OCI-LY1 (cell line): ENCODE measurements around the gene IST1.

Source experiments
- H2AFZ ChIP-seq: fragments of 200-600 bp; sonication (generic), shearing (Covaris generic); 2 replicates; pipeline ENCODE4 v1.6.0; 2014; ENCODE audit warnings: antibody characterized with exemption, mild to moderate bottlenecking, low read length
- H3F3A ChIP-seq: fragments of 200-600 bp; sonication (generic), shearing (Covaris generic); 2 replicates; pipeline ENCODE4 v1.6.0; 2014; ENCODE audit warnings: mild to moderate bottlenecking, antibody characterized with exemption, low read length, moderate library complexity; ENCODE audit not compliant: insufficient read depth
- H3K27ac ChIP-seq: fragments of 200-600 bp; sonication (generic); 2 replicates; pipeline ENCODE4 v1.5.1; 2014; ENCODE audit warnings: low read length, mixed run types, mild to moderate bottlenecking, low read depth; ENCODE audit not compliant: poor library complexity, severe bottlenecking
- H3K27me3 ChIP-seq: fragments of 200-600 bp; sonication (generic); 2 replicates; pipeline ENCODE4 v1.6.0; 2014; ENCODE audit warnings: antibody characterized with exemption, mild to moderate bottlenecking, low read length, moderate library complexity; ENCODE audit not compliant: insufficient read depth
- H3K36me3 ChIP-seq: fragments of 200-600 bp; sonication (generic); 2 replicates; pipeline ENCODE4 v1.6.1; 2014; ENCODE audit warnings: mild to moderate bottlenecking, antibody characterized with exemption, low read length, moderate library complexity, mixed read lengths; ENCODE audit not compliant: insufficient read depth
- H3K4me1 ChIP-seq: fragments of 200-600 bp; sonication (generic); 2 replicates; pipeline ENCODE4 v1.5.1; 2014; ENCODE audit warnings: mild to moderate bottlenecking, low read length, moderate library complexity; ENCODE audit not compliant: insufficient read depth, severe bottlenecking
- H3K4me2 ChIP-seq: fragments of 200-600 bp; sonication (generic), shearing (Covaris generic); 2 replicates; pipeline ENCODE4 v1.6.1; 2014; ENCODE audit warnings: low read length
- H3K4me3 ChIP-seq: fragments of 200-600 bp; sonication (generic); 2 replicates; pipeline ENCODE4 v1.5.1; 2014; ENCODE audit warnings: low read length, low read depth, mild to moderate bottlenecking, mixed read lengths; ENCODE audit not compliant: poor library complexity, severe bottlenecking
- H3K79me2 ChIP-seq: fragments of 200-600 bp; shearing (Covaris generic); 2 replicates; pipeline ENCODE4 v1.6.1; 2016; ENCODE audit warnings: mixed run types, low read length, mixed read lengths; ENCODE audit not compliant: insufficient read depth
- H3K9ac ChIP-seq: fragments of 200-600 bp; sonication (generic), shearing (Covaris generic); 2 replicates; pipeline ENCODE4 v1.6.1; 2014; ENCODE audit warnings: mild to moderate bottlenecking, low read length, mixed read lengths
- H3K9me2 ChIP-seq: fragments of 200-600 bp; sonication (generic), shearing (Covaris generic); 2 replicates; pipeline ENCODE4 v1.6.1; 2014; ENCODE audit warnings: low read depth, mild to moderate bottlenecking, low read length, mixed read lengths
- H3K9me3 ChIP-seq: fragments of 200-600 bp; shearing (Covaris generic); 2 replicates; pipeline ENCODE4 v1.6.1; 2014; ENCODE audit warnings: low read length, mixed read lengths
- H4K20me1 ChIP-seq: fragments of 200-600 bp; sonication (generic), shearing (Covaris generic); 2 replicates; pipeline ENCODE4 v1.6.0; 2016; ENCODE audit warnings: mild to moderate bottlenecking, low read length; ENCODE audit not compliant: insufficient read depth
- EZH2 ChIP-seq: fragments of 200-600 bp; sonication (generic), shearing (Covaris generic); IDR thresholded peaks from 2 replicates; pipeline ENCODE4 v1.8.0; 2017; ENCODE audit warnings: borderline replicate concordance, mixed run types, mild to moderate bottlenecking, antibody characterized with exemption, low read length, moderate library complexity, mixed read lengths
- TF ChIP-seq, protein P1 (sequence below): fragments of 200-600 bp; sonication (generic), shearing (Covaris generic); IDR thresholded peaks from 2 replicates; pipeline ENCODE4 v1.5.1; 2017; ENCODE audit warnings: mild to moderate bottlenecking, antibody characterized with exemption, low read length, moderate library complexity, mixed read lengths

Gene IST1

DNA sequence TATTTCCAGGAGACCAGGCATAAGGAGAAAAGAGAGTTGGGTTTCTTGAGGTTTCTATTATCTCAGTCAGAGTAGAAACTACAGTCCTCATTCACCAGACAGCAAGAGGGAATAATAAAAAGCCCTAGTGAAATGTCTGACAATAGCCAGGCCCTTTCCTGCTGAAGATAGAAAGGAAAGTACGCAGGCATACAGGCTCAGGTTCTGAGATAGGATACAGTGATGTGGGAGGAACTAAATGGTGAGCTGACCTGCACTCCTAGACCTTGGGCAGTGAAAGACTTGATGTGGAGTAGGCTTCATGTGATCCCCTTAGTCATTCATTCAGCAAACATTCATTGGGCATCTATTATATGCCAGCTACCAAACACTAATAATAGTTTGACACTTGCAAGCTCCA lies 26.2 kb upstream of the IST1 start:
- no peak for TF ChIP-seq EZH2
- TF ChIP-seq, protein P1, sequence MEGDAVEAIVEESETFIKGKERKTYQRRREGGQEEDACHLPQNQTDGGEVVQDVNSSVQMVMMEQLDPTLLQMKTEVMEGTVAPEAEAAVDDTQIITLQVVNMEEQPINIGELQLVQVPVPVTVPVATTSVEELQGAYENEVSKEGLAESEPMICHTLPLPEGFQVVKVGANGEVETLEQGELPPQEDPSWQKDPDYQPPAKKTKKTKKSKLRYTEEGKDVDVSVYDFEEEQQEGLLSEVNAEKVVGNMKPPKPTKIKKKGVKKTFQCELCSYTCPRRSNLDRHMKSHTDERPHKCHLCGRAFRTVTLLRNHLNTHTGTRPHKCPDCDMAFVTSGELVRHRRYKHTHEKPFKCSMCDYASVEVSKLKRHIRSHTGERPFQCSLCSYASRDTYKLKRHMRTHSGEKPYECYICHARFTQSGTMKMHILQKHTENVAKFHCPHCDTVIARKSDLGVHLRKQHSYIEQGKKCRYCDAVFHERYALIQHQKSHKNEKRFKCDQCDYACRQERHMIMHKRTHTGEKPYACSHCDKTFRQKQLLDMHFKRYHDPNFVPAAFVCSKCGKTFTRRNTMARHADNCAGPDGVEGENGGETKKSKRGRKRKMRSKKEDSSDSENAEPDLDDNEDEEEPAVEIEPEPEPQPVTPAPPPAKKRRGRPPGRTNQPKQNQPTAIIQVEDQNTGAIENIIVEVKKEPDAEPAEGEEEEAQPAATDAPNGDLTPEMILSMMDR, result no peak
- Histone ChIP-seq H3K4me3 (no peak overlapping the region), H3K9me2 (no peaks in the 10 kb centered on the region), H3F3A (no peaks in the 10 kb centered on the region), H3K27me3 (no peaks in the 10 kb centered on the region), H3K79me2 (no peaks in the 10 kb centered on the region), H3K4me1 (no peaks in the 10 kb centered on the region), H3K9ac (no peak overlapping the region), H3K27ac (no peak overlapping the region), H3K4me2 (no peak overlapping the region), H4K20me1 (no peaks in the 10 kb centered on the region), H3K36me3 (peaks cover 12% of the 10 kb centered on the region), H2AFZ (no peak overlapping the region), H3K9me3 (no peaks in the 10 kb centered on the region)

DNA sequence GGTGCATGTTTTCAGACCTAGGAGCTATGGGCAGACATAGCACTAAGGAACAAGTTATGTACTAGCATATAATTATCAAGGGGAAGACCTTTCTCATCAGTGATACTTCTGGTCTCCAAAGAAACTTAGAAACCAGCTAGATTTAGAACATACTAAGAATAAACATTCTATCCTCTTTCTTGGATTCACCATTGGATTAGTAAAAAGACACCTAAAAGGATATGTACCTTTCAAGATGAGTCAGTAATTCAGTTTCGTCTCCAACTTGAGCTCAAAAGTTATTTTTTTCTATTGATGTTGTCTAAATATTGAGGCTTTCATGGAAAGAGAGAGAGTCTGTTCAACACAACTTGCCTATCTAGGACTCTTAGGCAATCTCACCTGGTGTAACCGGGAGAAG lies 24.5 kb upstream of the IST1 start:
- Histone ChIP-seq H2AFZ (no peak overlapping the region), H4K20me1 (no peaks in the 10 kb centered on the region), H3K27me3 (no peaks in the 10 kb centered on the region), H3K9me3 (no peaks in the 10 kb centered on the region), H3K4me1 (no peaks in the 10 kb centered on the region), H3K9me2 (no peaks in the 10 kb centered on the region), H3K27ac (no peak overlapping the region), H3K79me2 (no peaks in the 10 kb centered on the region), H3K4me2 (no peak overlapping the region), H3K4me3 (no peak overlapping the region), H3K9ac (no peak overlapping the region), H3F3A (no peaks in the 10 kb centered on the region), H3K36me3 (peaks cover 7% of the 10 kb centered on the region)
- TF ChIP-seq, protein P1, result no peak
- TF ChIP-seq EZH2, result no peak

DNA sequence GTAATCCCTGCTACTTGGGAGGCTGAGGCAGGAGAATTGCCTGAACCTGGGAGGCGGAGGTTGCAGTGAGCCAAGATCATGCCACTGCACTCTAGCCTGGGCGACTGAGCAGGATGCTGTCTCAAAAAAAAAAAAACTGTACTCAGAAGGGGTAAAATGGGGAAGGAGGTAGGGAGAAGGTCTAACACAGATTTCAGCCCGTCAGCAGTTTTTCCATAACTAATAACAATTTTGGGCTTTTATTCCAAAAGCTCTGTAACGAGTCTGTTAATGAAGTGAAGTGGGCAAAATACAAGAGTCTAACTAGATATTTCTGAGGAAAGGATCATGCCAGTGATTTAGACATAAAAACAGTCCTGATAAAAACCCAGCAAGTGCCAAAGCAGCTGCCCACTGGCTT lies 22.1 kb upstream of the IST1 start:
- H3K4me3 ChIP-seq, result no peak overlapping the region
- H3K36me3 ChIP-seq, result 0 out of 2 replicates have a peak, but pooled peaks cover under 1% of the 10 kb centered on the region
- no peaks in the 10 kb centered on the region for H3K9me3 ChIP-seq
- no peaks in the 10 kb centered on the region for H4K20me1 ChIP-seq
- H3K4me2 ChIP-seq, result no peak overlapping the region
- TF ChIP-seq, protein P1, result no peak
- no peak for TF ChIP-seq EZH2
- H3K27ac ChIP-seq, result no peak overlapping the region
- H3K27me3 ChIP-seq, result no peaks in the 10 kb centered on the region
- H3F3A ChIP-seq, result no peaks in the 10 kb centered on the region
- no peaks in the 10 kb centered on the region for H3K79me2 ChIP-seq
- H3K4me1 ChIP-seq, result no peaks in the 10 kb centered on the region
- no peak overlapping the region for H3K9ac ChIP-seq
- no peak overlapping the region for H2AFZ ChIP-seq
- no peaks in the 10 kb centered on the region for H3K9me2 ChIP-seq
